ENCODE data around the gene SH3PXD2B. TPM values are rescaled to one million over a fixed set of nuclear protein-coding genes. Genes with fewer than 3 reads are reported as not detected.

The SH3PXD2B gene
- total and polyA plus RNA-seq, 2 of the 4 experiments (the other 2 are of a cell fraction): 8.2 to 14.4 TPM

DNA sequence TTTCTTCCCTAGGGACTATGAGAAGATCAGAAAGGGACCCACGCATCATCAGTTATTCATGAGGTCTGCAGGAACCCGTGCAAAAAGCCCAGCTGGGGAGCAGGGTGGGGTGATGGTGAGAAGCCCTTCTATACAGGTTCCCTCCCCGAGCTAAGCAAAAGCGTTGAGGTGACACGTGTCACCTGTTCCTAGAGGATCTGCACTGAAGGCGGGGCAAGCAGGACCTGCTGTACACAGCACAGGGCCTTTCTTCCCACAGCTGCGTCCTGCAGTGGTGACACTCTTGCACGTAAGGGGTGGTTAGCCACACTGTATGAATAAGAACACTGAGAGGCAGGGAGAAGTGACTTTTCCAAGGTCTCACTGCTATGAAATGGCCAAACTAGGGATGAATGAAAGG is 37.2 kb upstream of the SH3PXD2B start:
- H3K4me3 ChIP-seq (ENCODE audit: insufficient read depth, low read depth, low read length): no peak overlapping the region
- H2BK15ac ChIP-seq (ENCODE audit: low read depth, low read length): no peak overlapping the region
- H3K4ac ChIP-seq (ENCODE audit: low read depth, low read length): no peak overlapping the region
- dilution Hi-C loops (cut with HindIII; ENCODE audit: low sequenced_read_pairs, unreplicated experiment) (no loop called here), in situ Hi-C loops (cut with MboI; ENCODE audit: low sequenced_read_pairs) (no loop called here), intact Hi-C loops (cut with micrococcal nuclease) (no loop called here)
- peaks cover 61% of the 10 kb centered on the region for H3K27me3 ChIP-seq (ENCODE audit: control insufficient read depth, insufficient read depth, low read length)
- no TSS peak for BruUV-seq (replicated peaks)
- no peak overlapping the region for H3K4me2 ChIP-seq (ENCODE audit: low read depth, low read length)
- H3K23ac ChIP-seq (ENCODE audit: low read depth, low read length): no peak overlapping the region
- no peaks in the 10 kb centered on the region for H3K9me1 ChIP-seq (ENCODE audit: insufficient read depth, low read length)
- H2BK120ac ChIP-seq (ENCODE audit: low read depth, low read length): no peak overlapping the region
- H2BK20ac ChIP-seq (ENCODE audit: low read depth, low read length): no peak overlapping the region
- ATAC-seq (ENCODE audit: low read depth) (no peak), DNase-seq (no peak)
- no peak overlapping the region for H2AK9ac ChIP-seq (replicated peaks; ENCODE audit: low read depth, low read length, poor library complexity)
- no peak overlapping the region for H4K91ac ChIP-seq (ENCODE audit: insufficient read depth, low read depth, low read length)
- no peak overlapping the region for H3K14ac ChIP-seq (replicated peaks; ENCODE audit: low read depth, low read length)
- H4K8ac ChIP-seq (ENCODE audit: low read depth in 2 of 2, low read length in 2 of 2): no peak overlapping the region
- no peaks in the 10 kb centered on the region for H3K36me3 ChIP-seq (ENCODE audit: control insufficient read depth, insufficient read depth, low read length)
- no CpG with 5 or more reads among the region's 8 CpGs for WGBS, 2 experiments (ENCODE audit: extremely low coverage in 2 of 2, insufficient read length in 1 of 2)
- no peak for TF ChIP-seq RFX5 (IDR thresholded peaks at IDR 0.05; ENCODE audit: low read depth, low read length)
- TF ChIP-seq CEBPB (IDR thresholded peaks at IDR 0.05; ENCODE audit: low read depth, low read length): no peak
- TF ChIP-seq MXI1 (IDR thresholded peaks at IDR 0.05; ENCODE audit: borderline replicate concordance, low read depth, low read length): no peak
- TF ChIP-seq MAZ (IDR thresholded peaks at IDR 0.05; ENCODE audit: borderline replicate concordance, low read depth, low read length): no peak
- TF ChIP-seq, protein P1, sequence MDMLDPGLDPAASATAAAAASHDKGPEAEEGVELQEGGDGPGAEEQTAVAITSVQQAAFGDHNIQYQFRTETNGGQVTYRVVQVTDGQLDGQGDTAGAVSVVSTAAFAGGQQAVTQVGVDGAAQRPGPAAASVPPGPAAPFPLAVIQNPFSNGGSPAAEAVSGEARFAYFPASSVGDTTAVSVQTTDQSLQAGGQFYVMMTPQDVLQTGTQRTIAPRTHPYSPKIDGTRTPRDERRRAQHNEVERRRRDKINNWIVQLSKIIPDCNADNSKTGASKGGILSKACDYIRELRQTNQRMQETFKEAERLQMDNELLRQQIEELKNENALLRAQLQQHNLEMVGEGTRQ (IDR thresholded peaks at IDR 0.05; ENCODE audit: low read depth, low read length): no peak
- no peak for TF ChIP-seq RAD21 (IDR thresholded peaks at IDR 0.05; ENCODE audit: low read length)
- no peak for TF ChIP-seq FOS (IDR thresholded peaks at IDR 0.05; ENCODE audit: low read depth, low read length)
- TF ChIP-seq CHD1 (IDR thresholded peaks at IDR 0.05; ENCODE audit: low read depth, low read length): no peak
- no peak for TF ChIP-seq RCOR1 (IDR thresholded peaks at IDR 0.05; ENCODE audit: insufficient replicate concordance, low read length)
- TF ChIP-seq SMC3 (IDR thresholded peaks at IDR 0.05; ENCODE audit: low read depth, low read length): no peak
- TF ChIP-seq, protein P2, sequence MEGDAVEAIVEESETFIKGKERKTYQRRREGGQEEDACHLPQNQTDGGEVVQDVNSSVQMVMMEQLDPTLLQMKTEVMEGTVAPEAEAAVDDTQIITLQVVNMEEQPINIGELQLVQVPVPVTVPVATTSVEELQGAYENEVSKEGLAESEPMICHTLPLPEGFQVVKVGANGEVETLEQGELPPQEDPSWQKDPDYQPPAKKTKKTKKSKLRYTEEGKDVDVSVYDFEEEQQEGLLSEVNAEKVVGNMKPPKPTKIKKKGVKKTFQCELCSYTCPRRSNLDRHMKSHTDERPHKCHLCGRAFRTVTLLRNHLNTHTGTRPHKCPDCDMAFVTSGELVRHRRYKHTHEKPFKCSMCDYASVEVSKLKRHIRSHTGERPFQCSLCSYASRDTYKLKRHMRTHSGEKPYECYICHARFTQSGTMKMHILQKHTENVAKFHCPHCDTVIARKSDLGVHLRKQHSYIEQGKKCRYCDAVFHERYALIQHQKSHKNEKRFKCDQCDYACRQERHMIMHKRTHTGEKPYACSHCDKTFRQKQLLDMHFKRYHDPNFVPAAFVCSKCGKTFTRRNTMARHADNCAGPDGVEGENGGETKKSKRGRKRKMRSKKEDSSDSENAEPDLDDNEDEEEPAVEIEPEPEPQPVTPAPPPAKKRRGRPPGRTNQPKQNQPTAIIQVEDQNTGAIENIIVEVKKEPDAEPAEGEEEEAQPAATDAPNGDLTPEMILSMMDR (conservative IDR thresholded peaks at IDR 0.05; ENCODE audit: low read depth, low read length): no peak
- TF ChIP-seq POLR2A (IDR thresholded peaks at IDR 0.05; ENCODE audit: low read depth, low read length): no peak
- TF ChIP-seq MAFK (IDR thresholded peaks at IDR 0.05; ENCODE audit: low read depth, low read length): no peak
- no peak for TF ChIP-seq NFE2L2 (IDR thresholded peaks at IDR 0.05; ENCODE audit: low read depth, low read length)
- no peaks in the 10 kb centered on the region for H3K9me3 ChIP-seq (ENCODE audit: control insufficient read depth, insufficient read depth, low read length)
- no peaks in the 10 kb centered on the region for H3K4me1 ChIP-seq (ENCODE audit: control insufficient read depth, insufficient read depth, low read length)
- no peak overlapping the region for H3K9ac ChIP-seq (ENCODE audit: low read depth, low read length)
- H2BK5ac ChIP-seq (ENCODE audit: low read depth, low read length, poor library complexity, severe bottlenecking): no peak overlapping the region
- no peak overlapping the region for H2AK5ac ChIP-seq (ENCODE audit: low read depth, low read length)
- ChIA-PET CTCF (no interaction called here), POLR2A (ENCODE audit: unreplicated experiment) (no interaction called here)
- H3K56ac ChIP-seq (ENCODE audit: extremely low read depth, insufficient read depth, low read length): no peak overlapping the region
- H4K5ac ChIP-seq (ENCODE audit: low read depth, low read length): no peak overlapping the region
- no peak overlapping the region for H3K27ac ChIP-seq (ENCODE audit: insufficient read depth, low read length)
- H3K18ac ChIP-seq (ENCODE audit: low read depth, low read length): no peak overlapping the region
- H3K79me1 ChIP-seq (ENCODE audit: low read depth in 1 of 2, low read length in 2 of 2): no peaks in the 10 kb centered on the region
- H2AFZ ChIP-seq (replicated peaks; ENCODE audit: low read length, poor library complexity): no peak overlapping the region
- no peaks in the 10 kb centered on the region for H4K20me1 ChIP-seq (ENCODE audit: insufficient read depth, low read length)

Measured in IMR-90 (cell line).